Stimulated activated CD4-positive, alpha-beta T cell treated with anti-CD3 and anti-CD28 coated beads, Interleukin-4, amount 100 ng/mL, for 1 hour (primary cell): Measurements from ENCODE around the gene HEBP2.

ENCODE experiments used
- DNase-seq: peaks from one replicate; pipeline ENCODE4 v3.0.0-alpha.2; 2020

HEBP2 gene

DNA sequence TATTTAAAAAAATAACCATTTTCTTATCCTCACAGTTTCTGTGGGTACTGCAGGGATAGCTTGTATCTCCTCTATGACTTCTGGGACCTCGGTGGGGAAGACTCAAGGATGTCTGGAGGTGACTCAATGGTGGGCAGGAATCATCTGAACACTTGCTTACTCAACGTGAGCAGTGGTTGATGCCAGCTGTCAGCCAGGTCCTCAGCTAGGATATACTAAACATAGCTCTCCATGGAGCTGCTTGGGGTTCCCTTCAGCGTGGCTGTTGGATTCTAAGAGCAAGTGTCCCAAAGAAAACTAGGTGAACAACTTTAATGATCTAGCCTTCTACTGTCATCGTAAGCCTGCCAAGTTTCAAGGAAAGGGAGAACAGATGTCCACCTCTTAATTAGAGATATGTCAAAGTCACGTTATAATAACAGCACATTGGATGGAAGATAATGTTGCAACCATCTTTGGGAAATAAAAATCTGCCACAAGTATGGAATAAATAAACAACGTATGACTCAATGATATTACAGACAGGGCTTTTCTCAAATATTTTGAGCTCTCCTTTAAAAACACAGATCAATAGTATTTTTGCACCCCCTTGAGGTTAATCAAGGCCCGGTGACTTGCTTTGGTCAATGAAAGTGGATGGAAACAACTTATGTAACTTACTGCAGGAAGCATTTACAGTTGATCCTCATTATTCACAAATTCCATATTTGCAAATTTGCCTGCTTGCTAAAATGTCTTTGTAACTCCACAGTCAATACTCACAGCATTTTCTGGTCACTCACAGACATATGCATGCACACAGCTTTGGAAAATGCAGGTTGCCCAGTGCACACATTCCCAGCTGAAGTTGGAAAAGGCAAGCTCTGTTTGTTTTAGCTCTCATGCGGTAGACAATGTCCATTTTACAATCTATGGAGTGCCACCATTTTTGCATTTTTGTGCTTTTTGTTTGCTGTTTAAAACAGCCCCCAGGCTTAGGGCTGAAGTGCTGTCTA lies 6.6 kb upstream of the HEBP2 start:
- DNase-seq = no peak

DNA sequence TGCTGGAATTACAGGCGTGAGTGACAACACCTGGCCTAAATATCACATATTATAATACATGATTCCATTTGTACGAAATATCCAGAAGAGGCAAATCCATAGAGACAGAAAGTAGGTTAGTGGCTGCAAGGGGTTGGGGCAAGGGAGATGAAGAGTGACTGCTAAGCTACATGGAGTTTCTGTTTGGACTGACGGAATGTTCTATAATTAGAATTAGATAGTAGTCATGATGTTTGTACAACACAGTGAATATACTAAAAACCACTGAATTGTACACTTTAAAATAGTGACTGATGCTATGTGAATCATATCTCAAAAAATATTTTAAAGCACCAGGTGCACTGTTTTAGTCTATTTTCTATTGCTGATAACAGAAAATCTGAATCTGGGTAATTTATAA lies 3.7 kb upstream of the HEBP2 start:
- DNase-seq = no peak

DNA sequence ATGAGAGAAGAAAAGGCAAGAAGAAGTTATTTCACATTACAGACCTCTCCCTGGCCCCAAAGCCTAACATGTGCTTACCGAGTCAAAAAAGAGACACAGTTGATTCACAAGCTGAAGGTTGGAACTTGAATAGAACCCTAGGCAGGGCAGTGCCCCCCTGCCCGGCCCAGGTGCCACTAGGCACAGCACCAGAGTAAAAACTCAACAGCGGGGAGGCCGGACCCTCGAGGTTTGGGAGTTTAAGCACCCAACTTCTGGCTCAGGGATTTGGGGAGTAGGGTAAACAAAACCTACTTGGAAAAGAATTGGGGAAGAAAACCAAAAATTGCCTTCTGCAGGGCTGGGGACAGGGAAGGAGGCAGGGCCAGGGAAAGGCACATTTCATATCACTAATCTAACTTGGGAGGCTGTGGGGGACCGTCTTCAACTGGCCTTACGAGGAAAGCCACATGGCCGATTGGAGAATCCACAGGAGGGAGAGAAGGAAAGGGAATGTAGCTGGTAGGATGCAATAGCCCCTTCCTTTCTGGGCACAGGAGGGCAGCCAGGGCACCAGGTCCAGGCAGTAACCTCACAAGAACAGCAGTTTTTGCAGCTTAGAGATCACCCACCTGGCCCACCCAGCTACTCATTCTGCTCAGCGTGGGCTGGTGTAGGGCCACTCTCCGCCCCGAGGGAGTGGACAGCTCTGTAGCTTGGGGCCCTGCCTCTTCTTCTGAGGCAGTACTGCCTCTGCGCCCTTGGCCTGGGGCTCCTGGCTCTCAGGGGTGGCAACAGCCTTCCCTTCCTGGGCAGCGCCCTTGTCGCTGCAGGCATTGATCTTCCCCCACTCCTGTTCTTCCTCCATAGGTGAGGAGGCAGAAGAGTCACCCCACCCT lies 1.8 kb upstream of the HEBP2 start:
- DNase-seq = no peak

DNA sequence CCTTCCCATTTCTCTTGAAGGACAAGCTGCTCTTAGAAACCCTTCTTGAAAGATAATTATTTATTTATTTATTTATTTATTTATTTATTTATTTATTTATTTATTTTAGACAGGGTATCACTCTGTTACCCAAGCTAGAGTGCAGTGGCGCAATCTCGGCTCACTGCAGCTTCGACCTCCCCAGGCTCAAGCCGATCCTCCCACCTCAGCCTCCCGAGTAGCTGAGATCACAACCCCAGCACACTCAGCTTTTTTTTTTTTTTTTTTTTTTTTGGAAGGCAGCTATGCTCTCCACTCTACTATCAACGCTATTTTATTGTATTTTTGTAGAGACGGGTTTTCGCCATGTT lies 1.2 kb upstream of the HEBP2 start:
- DNase-seq = no peak

- peak; percentile 35 for DNase-seq
These were observed 661 bp upstream of the HEBP2 start for GRCh38 chr6:138403324-138403800.

DNA sequence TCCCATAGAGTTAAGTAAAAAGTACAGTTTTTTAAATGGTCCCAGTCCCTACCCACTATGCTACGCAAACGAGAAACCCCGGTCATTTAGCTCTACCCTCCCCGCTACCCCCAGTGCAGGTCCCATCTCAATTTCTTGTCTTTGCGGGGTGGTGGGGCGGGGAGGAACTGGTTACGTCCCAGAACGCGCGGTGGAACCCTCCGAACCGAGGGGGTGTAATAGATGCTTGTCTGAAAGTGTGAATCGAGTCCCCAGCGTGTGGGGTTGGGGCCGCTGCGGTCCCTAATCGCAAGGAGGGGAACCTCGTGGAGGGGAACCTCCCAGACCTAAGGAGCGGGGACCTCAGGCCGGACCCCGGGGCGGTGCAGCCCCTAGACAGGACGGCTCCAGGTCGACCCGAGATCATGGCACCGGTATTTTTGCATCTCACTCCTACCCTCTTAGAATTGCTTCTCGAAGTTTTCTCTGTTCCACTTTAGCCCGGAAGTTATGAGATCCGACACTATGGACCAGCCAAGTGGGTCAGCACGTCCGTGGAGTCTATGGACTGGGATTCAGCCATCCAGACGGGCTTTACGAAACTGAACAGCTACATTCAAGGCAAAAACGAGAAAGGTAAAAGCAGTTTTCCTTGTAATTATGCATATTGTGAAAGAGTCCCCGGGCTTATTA lies 779 bp downstream of the HEBP2 start:
- DNase-seq = peak; percentile 29

- no peak for DNase-seq
These were observed 1.9 kb downstream of the HEBP2 start for GRCh38 chr6:138405816-138406413.

GRCh38 chr6:138406443-138406842 lies 2.4 kb downstream of the HEBP2 start:
- no peak for DNase-seq

DNA sequence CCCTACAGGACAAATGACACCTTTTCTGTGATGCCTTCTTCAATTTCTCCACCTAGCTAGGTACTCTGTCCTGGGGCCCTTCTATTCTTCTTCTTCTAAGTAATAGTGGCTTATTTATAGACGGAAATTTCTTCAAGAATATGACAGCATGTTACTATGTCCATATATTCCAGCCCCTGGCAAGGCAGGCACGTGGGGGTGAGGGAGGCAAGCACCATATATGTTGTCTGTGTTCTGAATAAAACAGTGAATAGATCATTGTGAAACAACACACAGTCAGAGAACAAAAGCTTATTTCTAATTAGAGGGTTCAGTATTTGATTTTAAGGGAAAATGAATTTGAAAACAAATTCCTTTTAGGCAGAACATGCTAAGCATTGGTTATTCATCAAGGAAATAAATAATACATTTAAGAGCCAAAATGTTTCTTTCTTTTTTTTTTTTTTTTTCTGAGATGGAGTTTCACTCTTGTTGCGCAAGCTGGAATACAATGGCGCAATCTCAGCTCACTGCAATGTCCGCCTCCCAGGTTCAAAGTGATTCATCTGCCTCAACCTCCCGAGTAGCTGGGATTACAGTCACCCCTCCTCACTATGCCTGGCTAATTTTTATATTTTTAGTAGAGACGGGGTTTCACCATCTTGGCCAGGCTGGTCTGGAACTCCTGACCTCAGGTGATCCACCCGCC lies 6.2 kb downstream of the HEBP2 start:
- DNase-seq = no peak

GRCh38 chr6:138410972-138411880 lies 7.2 kb downstream of the HEBP2 start:
- no peak for DNase-seq

GRCh38 chr6:138415125-138415524 lies 11.1 kb downstream of the HEBP2 start:
- DNase-seq = no peak

GRCh38 chr6:138416206-138416605 lies 12.2 kb downstream of the HEBP2 start:
- DNase-seq = no peak

DNA sequence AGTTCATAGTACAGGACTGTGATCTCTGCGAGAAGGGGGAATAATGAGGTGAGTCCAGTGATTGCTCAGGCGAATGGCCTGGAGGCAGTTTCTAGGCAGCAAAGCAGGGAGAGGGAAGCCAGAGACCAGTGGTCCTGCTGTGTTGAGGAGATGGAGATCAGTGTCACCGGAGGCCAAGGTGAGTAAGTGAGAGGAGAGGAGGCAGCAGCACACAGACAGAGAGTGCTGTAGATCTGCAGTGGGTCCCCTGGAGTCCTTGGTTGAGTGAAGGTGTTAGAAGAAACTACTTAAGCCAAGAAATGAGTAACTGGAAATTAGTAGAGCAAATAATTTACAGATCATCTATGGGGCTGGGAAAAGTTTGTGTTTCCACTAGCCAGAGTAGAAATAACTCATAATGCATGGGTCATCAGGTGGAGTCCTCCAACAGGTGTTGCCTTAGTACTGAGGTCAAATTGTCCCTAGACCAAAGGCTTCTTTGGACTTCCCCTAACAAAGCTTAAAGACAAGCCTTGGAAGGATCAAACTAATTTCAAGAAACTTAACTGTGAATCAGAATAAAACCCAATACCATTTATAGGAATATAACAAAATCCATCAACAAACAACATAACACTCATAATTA lies 13.6 kb downstream of the HEBP2 start:
- no peak for DNase-seq

- DNase-seq = no peak
These were observed 14.2 kb downstream of the HEBP2 start for GRCh38 chr6:138418118-138418742.

GRCh38 chr6:138419766-138420165 lies 15.7 kb downstream of the HEBP2 start:
- DNase-seq = no peak

DNA sequence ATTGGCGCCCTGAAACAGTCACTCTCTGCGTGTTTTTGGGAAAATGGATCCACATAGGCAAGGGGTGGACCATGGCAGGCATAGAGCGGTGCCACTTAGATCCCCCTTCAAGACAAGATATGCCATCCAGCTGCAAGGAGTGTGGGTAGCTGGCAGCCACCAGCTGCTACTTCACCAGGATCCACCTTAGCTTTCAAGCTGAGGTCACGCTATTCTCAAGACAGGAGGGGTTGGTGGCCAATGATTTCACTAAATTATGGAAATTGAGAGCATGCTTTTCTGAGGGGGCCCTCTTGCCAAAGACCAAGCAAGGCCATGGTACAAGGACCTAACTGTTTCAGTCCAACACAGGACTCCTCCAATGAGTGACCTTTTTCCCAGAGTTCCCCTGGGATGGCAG lies 16.3 kb downstream of the HEBP2 start:
- no peak for DNase-seq

GRCh38 chr6:138421089-138421488 lies 17.1 kb downstream of the HEBP2 start:
- no peak for DNase-seq

- DNase-seq = no peak
These were observed 17.6 kb downstream of the HEBP2 start for GRCh38 chr6:138421608-138422007.

DNA sequence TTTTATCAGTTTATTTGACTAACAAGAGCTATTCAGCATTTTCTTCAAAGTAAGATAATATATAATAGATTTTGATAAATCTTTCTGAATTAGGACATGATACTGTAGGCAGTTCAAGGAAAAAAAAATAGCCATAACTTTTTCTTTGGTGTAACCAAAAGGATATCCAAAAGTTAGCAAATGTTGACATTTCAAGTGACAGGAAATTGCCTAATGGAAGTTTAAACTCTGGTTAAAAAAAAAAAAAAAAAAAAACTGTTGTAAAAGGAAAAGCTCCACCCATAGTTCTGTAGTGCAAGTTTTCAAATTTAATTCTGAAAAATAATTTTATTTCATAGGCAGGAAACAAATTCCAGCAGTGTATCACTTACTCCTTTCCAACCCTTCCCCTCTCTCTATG lies 18.8 kb downstream of the HEBP2 start:
- no peak for DNase-seq
